Naive thymus-derived CD8-positive, alpha-beta T cell (primary cell): ENCODE measurements around the gene CBL. TPM values are rescaled to one million over a fixed set of nuclear protein-coding genes. Genes with fewer than 3 reads are reported as not detected.

Experiments used
- ATAC-seq, 2 donors: fragments of 150-1000 bp; cut with Tn5 transposase in 1 of 2; sonication (Bioruptor Pico), chemical (Tn5 transposase) in 1 of 2; 1 replicate in 1 of 2; 2 replicates in 1 of 2; pipeline ENCODE4 v1.10.0; 2021; ENCODE audit warnings: mild to moderate bottlenecking in 2 of 2, moderate library complexity in 2 of 2
- POLR2A ChIA-PET: fragments of 350-600 bp; sonication (Branson Sonifier 250); formaldehyde crosslinking; loops from one replicate; lab custom pipeline; 2021; ENCODE audit warnings: antibody characterized with exemption; lab: Charles Lee
- DNase-seq, 10 donors: peaks; one replicate each; pipeline versions ENCODE4 v3.0.0 to v3.0.0-alpha.2; 2020 to 2022
- H3K27ac Mint-ChIP-seq, 10 donors: one replicate each; pipeline ENCODE4 v1.8.0; 2020 to 2022; ENCODE audit warnings: mild to moderate bottlenecking in 10 of 10, mixed read lengths in 10 of 10, moderate library complexity in 4 of 10, inconsistent platforms in 1 of 10
- H3K27me3 Mint-ChIP-seq, 5 donors: one replicate each; pipeline ENCODE4 v1.8.0; 2021 to 2022; ENCODE audit warnings: mixed read lengths in 5 of 5
- H3K36me3 Mint-ChIP-seq, 3 donors: one replicate each; pipeline ENCODE4 v1.8.0; 2020 to 2022; ENCODE audit warnings: mixed read lengths in 3 of 3, mild to moderate bottlenecking in 2 of 3, inconsistent platforms in 1 of 3
- H3K4me1 Mint-ChIP-seq, 4 donors: one replicate each; pipeline ENCODE4 v1.8.0; 2021 to 2022; ENCODE audit warnings: mixed read lengths in 4 of 4
- H3K4me3 Mint-ChIP-seq, 10 donors: one replicate each; pipeline ENCODE4 v1.8.0; 2020 to 2022; ENCODE audit warnings: mild to moderate bottlenecking in 10 of 10, mixed read lengths in 10 of 10, moderate library complexity in 6 of 10, inconsistent platforms in 1 of 10
- H3K9me3 Mint-ChIP-seq, 9 donors: one replicate each; pipeline ENCODE4 v1.8.0; 2020 to 2022; ENCODE audit warnings: mixed read lengths in 9 of 9, mild to moderate bottlenecking in 3 of 9, inconsistent platforms in 1 of 9, moderate library complexity in 1 of 9
- polyA plus RNA-seq, 3 donors: library from polyadenylated mRNA; unstranded; fragments of 300-500 nt; fragmentation: Illumina TruSeq; gene quantifications; one replicate each; pipeline ENCODE4 v1.2.3, GENCODE V29; 2021
- total RNA-seq, 8 experiments: library from RNA in 2 of 8; stranded (reverse) in 2 of 8; gene quantifications; one replicate each; pipeline ENCODE4 v1.2.3 and lab custom pipeline; 2021 to 2026

The CBL gene
- total and polyA plus RNA-seq, 5 experiments from 2014 or later: 11.5 to 51.6 (median 16.1) TPM

- Mint-ChIP-seq H3K9me3 (no peaks in the 10 kb centered on the region), H3K27me3 (peaks cover 1 to 8% (median 8%) of the 10 kb centered on the region in 5 donors), H3K27ac (peak overlapping the region in 2 of 10 donors; percentile 0 to 43), H3K36me3 (no peaks in the 10 kb centered on the region), H3K4me3 (peak overlapping the region in 6 of 10 donors; percentile 2 to 71 (median 38)), H3K4me1 (peaks cover 17 to 33% (median 24%) of the 10 kb centered on the region in 4 donors)
- ATAC-seq (peak; percentile 12 to 21), DNase-seq (peak; percentile 62 to 89 (median 78))
- POLR2A ChIA-PET: interaction anchor here (1.0 to 11.7 kb wide), 6 partner anchors 8 to 217 kb away, joined by 3 to 138 read pairs (median 6); partner anchors contain the start of genes CBL and RNF26
Observed at GRCh38 chr11:119323532-119324033, 117.4 kb downstream of the CBL start.

DNA sequence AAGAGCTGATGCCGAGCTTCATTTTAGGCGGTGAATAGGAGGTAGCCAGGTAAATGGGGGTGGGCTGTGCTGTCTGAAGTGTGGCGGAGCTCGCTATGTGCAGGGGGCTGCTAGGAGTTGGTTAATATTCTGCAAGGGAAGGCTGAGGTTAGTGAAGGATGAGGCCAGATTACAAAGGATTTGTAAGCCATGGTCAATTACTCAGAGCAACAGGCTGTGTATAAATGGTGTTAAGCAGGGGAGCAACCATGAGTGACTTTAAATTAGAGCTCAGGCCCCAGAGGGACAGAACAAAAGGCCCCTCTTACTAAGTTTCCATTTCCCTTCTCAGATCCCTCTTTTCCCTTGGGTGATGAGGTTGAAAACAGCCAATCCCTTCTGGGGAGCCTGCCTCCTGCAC, 118.0 kb downstream of the CBL start:
- H3K27me3 Mint-ChIP-seq: peaks cover 0 to 4% (median 3%) of the 10 kb centered on the region in 5 donors
- H3K4me1 Mint-ChIP-seq: peaks cover 13 to 27% (median 20%) of the 10 kb centered on the region in 4 donors
- ATAC-seq (no peak), DNase-seq (no peak)
- no peaks in the 10 kb centered on the region for H3K9me3 Mint-ChIP-seq
- POLR2A ChIA-PET: interaction anchor here (1.3 to 11.7 kb wide), 5 partner anchors 8 to 218 kb away, joined by 3 to 138 read pairs (median 7); partner anchors contain the start of genes CBL and RNF26
- H3K27ac Mint-ChIP-seq: peak overlapping the region in 1 of 10 donors; percentile 43
- H3K36me3 Mint-ChIP-seq: no peaks in the 10 kb centered on the region
- H3K4me3 Mint-ChIP-seq: no peak overlapping the region

GRCh38 chr11:119329320-119329719, 123.2 kb downstream of the CBL start:
- H3K27me3 Mint-ChIP-seq: peaks cover 0 to 5% (median 3%) of the 10 kb centered on the region in 5 donors
- H3K27ac Mint-ChIP-seq: no peak overlapping the region
- DNase-seq (no peak), ATAC-seq (no peak)
- no peaks in the 10 kb centered on the region for H3K9me3 Mint-ChIP-seq
- H3K4me1 Mint-ChIP-seq: peaks cover 0 to 10% (median 6%) of the 10 kb centered on the region in 4 donors
- H3K4me3 Mint-ChIP-seq: no peak overlapping the region
- H3K36me3 Mint-ChIP-seq: no peaks in the 10 kb centered on the region
- POLR2A ChIA-PET: no interaction called here

DNA sequence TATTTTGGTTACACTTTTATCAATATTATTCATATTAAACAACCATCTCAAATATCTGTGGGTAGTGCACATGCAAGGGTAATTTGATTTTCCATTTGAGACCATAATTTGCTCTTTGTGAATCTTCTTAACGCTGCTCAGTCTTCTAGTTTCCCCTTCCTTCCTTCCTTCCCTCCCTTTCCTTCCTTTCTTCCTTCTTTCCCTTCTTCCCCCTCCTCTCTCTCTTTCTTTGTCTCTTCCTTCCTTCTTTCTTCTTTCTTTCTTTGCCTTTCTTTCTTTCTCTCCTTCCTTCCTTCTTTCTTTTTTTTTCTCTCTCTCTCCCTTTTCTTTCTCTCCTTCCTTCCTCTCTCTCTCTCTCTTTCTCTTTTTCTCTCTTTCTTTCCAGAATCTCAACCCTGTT, 124.1 kb downstream of the CBL start:
- H3K4me1 Mint-ChIP-seq: peaks cover 6 to 18% (median 12%) of the 10 kb centered on the region in 4 donors
- H3K9me3 Mint-ChIP-seq: no peaks in the 10 kb centered on the region
- ATAC-seq: no peak
- H3K27me3 Mint-ChIP-seq: peaks cover 0 to 5% (median 3%) of the 10 kb centered on the region in 5 donors
- H3K36me3 Mint-ChIP-seq: no peaks in the 10 kb centered on the region
- no peak for DNase-seq
- POLR2A ChIA-PET: no interaction called here
- H3K27ac Mint-ChIP-seq: no peak overlapping the region
- no peak overlapping the region for H3K4me3 Mint-ChIP-seq

DNA sequence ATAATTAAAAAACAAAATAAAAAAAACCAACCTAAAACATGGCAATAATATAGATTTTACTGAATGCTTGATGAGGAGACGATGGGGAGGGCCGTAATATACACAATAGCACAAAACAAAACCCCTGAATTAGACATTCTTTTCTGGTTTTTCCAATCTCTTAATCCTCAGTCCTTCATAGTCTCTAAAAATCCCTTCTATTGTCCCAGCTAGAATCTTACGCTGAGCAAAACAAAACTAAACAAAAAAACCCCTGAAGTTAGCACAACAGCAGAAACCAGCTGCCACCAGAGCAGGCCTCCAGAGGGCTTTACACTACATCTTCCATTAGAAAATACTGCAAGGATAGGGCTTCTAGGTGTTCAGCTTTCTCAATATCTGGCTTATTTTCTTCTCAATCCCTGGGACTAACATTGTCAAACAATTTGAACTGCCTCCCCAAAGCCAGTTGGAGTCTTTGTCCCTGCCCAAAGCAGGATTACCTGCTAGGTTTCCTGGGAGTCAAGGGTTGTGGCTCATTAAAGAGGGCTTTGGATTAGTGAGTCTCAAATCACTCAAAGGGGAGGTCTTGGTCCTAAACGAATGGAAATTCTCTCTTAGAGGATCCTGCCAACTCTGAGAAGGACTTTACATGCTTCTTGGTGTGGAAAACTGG, 126.1 kb downstream of the CBL start:
- DNase-seq (no peak), ATAC-seq (no peak)
- peaks cover 10 to 36% (median 28%) of the 10 kb centered on the region in 4 donors for H3K4me1 Mint-ChIP-seq
- H3K4me3 Mint-ChIP-seq: peak overlapping the region in 9 of 10 donors; percentile 44 to 99 (median 98)
- H3K27me3 Mint-ChIP-seq: peaks cover 0 to 5% (median 3%) of the 10 kb centered on the region in 5 donors
- peak overlapping the region in 5 of 10 donors; percentile 53 to 98 (median 79) for H3K27ac Mint-ChIP-seq
- peaks cover 0 to 2% (median 1%) of the 10 kb centered on the region in 3 donors for H3K36me3 Mint-ChIP-seq
- H3K9me3 Mint-ChIP-seq: no peaks in the 10 kb centered on the region
- POLR2A ChIA-PET: interaction anchor here (0.6 kb wide), 1 partner anchor 72 kb away, joined by 4 read pairs; no protein-coding TSS in a partner anchor

DNA sequence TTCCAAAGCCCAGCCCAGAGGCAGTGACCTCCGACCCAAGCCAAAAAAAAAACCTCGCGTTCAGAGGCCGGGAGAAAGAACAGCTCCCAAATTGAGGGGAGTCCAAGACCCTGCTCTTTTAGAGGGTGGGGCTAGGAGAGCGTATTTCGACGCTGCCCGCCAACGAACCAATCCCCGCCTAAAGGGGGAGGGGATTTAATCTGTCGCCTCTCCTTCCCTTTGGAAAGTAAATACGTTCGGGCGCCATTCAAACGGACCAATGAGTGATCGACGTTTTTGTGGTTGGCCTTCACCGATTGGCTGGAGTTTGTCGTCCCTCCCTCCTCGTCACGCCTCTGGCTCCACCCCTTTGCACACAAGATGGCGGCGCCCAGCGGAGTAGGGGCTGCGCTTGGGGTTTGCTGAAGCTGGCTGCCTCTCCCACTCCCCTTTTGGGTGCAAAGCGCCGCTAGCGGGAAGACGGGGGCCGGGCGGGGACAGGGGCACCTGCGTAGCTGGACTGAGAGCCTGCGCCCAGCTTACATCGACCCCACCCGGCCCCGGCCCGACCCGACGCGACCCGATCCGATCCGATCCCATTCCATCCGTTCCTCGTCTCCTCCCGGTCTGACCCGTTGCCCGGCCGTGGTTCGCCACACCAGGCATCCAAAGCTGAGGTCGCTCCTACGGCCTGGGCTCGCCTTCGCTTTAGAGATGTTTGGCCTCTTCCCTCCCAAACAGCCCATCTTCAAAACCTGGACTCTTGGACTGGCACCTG, 128.2 kb downstream of the CBL start, which contains the start of gene RNF26:
RNF26 (plus strand) TSS at position 354 of the 757 bp plus-strand sequence. CDS start 596 bp downstream, outside the sequence.
- POLR2A ChIA-PET: interaction anchor here (1.2 to 1.6 kb wide), 5 partner anchors 9 to 240 kb away, joined by 4 to 10 read pairs (median 4); a partner anchor contains a TSS
- ATAC-seq: peak; percentile 95 to 96
- Mint-ChIP-seq H3K4me3 (peak within 1 kb of the TSS; percentile 88 to 99 (median 98)), H3K27me3 (peaks cover 4 to 14% (median 11%) of the 10 kb centered on the region in 5 donors), H3K36me3 (peaks cover 0 to 10% (median 3%) of the 10 kb centered on the region in 3 donors), H3K9me3 (no peaks in the 10 kb centered on the region), H3K27ac (peak within 1 kb of the TSS; percentile 87 to 99 (median 98)), H3K4me1 (peaks cover 14 to 48% (median 42%) of the 10 kb centered on the region in 4 donors)
- peak; percentile 81 to 97 (median 94) for DNase-seq

GRCh38 chr11:119335091-119335654, 129.0 kb downstream of the CBL start:
- H3K9me3 Mint-ChIP-seq: no peaks in the 10 kb centered on the region
- H3K4me1 Mint-ChIP-seq: peaks cover 14 to 50% (median 44%) of the 10 kb centered on the region in 4 donors
- POLR2A ChIA-PET: interaction anchor here (0.7 to 1.6 kb wide), 5 partner anchors 10 to 240 kb away, joined by 3 to 6 read pairs (median 4); a partner anchor contains a TSS
- H3K4me3 Mint-ChIP-seq: peak overlapping the region; percentile 88 to 99 (median 98)
- H3K36me3 Mint-ChIP-seq: peaks cover 0 to 10% (median 3%) of the 10 kb centered on the region in 3 donors
- DNase-seq: peak in 1 of 10 donors; percentile 60
- H3K27ac Mint-ChIP-seq: peak overlapping the region; percentile 87 to 99 (median 98)
- ATAC-seq: no peak
- peaks cover 3 to 15% (median 14%) of the 10 kb centered on the region in 5 donors for H3K27me3 Mint-ChIP-seq

DNA sequence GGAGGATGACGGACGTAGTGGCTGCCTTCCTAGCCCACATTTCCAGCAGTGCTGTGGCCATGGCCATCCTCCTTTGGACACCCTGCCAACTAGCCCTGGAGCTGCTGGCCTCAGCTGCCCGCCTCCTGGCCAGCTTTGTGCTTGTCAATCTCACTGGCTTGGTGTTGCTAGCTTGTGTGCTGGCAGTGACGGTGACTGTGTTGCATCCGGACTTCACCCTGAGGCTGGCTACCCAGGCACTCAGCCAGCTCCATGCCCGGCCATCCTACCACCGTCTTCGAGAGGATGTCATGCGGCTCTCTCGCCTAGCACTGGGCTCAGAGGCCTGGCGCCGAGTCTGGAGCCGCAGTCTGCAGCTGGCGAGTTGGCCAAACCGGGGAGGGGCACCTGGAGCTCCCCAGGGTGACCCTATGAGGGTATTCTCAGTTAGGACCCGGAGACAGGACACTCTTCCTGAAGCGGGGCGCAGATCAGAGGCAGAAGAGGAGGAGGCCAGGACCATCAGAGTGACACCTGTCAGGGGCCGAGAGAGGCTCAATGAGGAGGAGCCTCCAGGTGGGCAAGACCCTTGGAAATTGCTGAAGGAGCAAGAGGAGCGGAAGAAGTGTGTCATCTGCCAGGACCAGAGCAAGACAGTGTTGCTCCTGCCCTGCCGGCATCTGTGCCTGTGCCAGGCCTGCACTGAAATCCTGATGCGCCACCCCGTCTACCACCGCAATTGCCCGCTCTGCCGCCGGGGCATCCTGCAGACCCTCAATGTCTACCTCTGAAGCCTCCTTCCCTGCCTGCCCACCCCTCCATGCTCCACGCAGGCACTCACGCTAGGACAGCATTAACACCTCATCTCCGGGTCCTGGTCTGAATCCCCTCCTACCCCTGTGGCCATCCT, 129.8 kb downstream of the CBL start:
- H3K4me3 Mint-ChIP-seq: peak overlapping the region; percentile 88 to 99 (median 98)
- H3K9me3 Mint-ChIP-seq: no peaks in the 10 kb centered on the region
- H3K36me3 Mint-ChIP-seq: peaks cover 0 to 10% (median 3%) of the 10 kb centered on the region in 3 donors
- H3K27me3 Mint-ChIP-seq: peaks cover 4 to 18% (median 14%) of the 10 kb centered on the region in 5 donors
- peak in 1 of 10 donors; percentile 60 for DNase-seq
- H3K27ac Mint-ChIP-seq: peak overlapping the region in 7 of 10 donors; percentile 37 to 99 (median 94)
- POLR2A ChIA-PET: interaction anchor here (0.7 kb wide), 1 partner anchor 15 kb away, joined by 3 read pairs; no protein-coding TSS in a partner anchor
- ATAC-seq: no peak
- H3K4me1 Mint-ChIP-seq: peaks cover 16 to 53% (median 46%) of the 10 kb centered on the region in 4 donors

- Mint-ChIP-seq H3K36me3 (peaks cover 0 to 10% (median 3%) of the 10 kb centered on the region in 3 donors), H3K9me3 (no peaks in the 10 kb centered on the region), H3K4me3 (peak overlapping the region; percentile 36 to 95 (median 67)), H3K27me3 (peaks cover 9 to 28% (median 18%) of the 10 kb centered on the region in 5 donors), H3K27ac (peak overlapping the region in 4 of 10 donors; percentile 37 to 79 (median 68)), H3K4me1 (peaks cover 20 to 60% (median 53%) of the 10 kb centered on the region in 4 donors)
- DNase-seq: no peak
- POLR2A ChIA-PET: no interaction called here
- no peak for ATAC-seq
Observed at GRCh38 chr11:119336744-119337469, 130.8 kb downstream of the CBL start.

DNA sequence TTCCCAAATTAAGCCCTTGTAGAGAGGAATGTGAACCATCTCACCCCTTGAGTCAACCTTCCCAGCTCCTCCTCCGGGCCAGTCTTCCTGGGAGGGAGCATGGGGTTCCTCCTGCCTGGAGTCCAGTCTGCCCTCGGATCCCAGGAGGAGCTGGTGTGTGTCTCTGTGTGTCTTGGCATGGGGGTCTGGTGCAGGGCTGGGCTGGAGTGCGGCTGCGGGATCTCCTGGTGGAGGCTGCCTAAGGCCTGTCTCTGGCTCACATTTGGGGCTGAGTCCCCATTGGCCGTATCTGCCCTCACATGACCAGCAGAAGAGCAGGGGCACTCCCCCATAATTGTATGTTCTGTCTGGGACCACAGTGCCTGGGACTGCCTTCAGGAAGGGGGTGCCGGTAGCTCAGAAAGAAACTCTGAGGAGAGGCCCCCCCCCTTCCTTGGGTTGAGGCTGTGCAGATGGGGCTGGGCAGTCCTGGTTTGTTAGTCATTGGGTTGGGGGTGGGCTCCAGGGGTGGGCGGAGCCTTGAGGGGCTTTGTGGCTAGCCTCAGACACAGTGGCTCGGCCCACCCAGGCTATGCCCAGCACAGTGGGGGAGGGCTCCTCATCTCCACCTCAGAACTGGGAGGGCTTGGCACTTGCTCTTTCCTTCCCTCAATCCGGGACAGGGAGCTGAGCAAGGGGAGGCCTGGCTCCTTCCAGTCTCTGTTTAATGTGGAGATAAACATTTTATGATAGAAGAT, 131.6 kb downstream of the CBL start:
- DNase-seq (peak in 1 of 10 donors; percentile 56), ATAC-seq (no peak)
- Mint-ChIP-seq H3K4me3 (peak overlapping the region in 4 of 10 donors; percentile 10 to 86 (median 38)), H3K27me3 (peaks cover 9 to 35% (median 18%) of the 10 kb centered on the region in 5 donors), H3K9me3 (no peaks in the 10 kb centered on the region), H3K36me3 (peaks cover 0 to 10% (median 3%) of the 10 kb centered on the region in 3 donors), H3K4me1 (peaks cover 19 to 60% (median 52%) of the 10 kb centered on the region in 4 donors), H3K27ac (peak overlapping the region in 2 of 10 donors; percentile 19 to 43)
- POLR2A ChIA-PET: no interaction called here
